HepG2 (cell line): ENCODE data around the gene SMARCE1. TPM values are rescaled to one million over a fixed set of nuclear protein-coding genes. Genes with fewer than 3 reads are reported as not detected.
A peak's percentile ranks its signal among the peaks of the same experiment; 100 is the strongest.

Experiments used
- FOXP1 ChIP-seq, 2 experiments: fragments of 450-650 bp in 1 of 2; IDR thresholded peaks; 2 replicates each; pipeline ENCODE4 v1.6.1; 2017 to 2018; ENCODE audit warnings: antibody characterized with exemption in 1 of 2
- GTF3A ChIP-seq: sonication (generic); formaldehyde crosslinking; conservative IDR thresholded peaks from 2 replicates; pipeline ENCODE4 v1.4.0; 2020; ENCODE audit warnings: mild to moderate bottlenecking, missing genetic modification reagents
- JUNB ChIP-seq: sonication (generic); formaldehyde crosslinking; IDR thresholded peaks from 2 replicates; pipeline ENCODE4 v1.8.0; 2022; ENCODE audit warnings: missing genetic modification reagents, mild to moderate bottlenecking, borderline replicate concordance
- JUND ChIP-seq: sonication (generic); formaldehyde crosslinking; IDR thresholded peaks from 2 replicates; pipeline ENCODE4 v1.8.0; 2022; ENCODE audit warnings: mild to moderate bottlenecking, missing genetic modification reagents
- KDM3A ChIP-seq: IDR thresholded peaks from 2 replicates; pipeline ENCODE4 v1.6.1; 2018; ENCODE audit warnings: low read depth, missing compliant biosample characterization
- KMT2A ChIP-seq: sonication (generic); formaldehyde crosslinking; IDR thresholded peaks from 2 replicates; pipeline ENCODE4 v1.4.0; 2020; ENCODE audit warnings: missing genetic modification reagents
- MIXL1 ChIP-seq: IDR thresholded peaks from 2 replicates; pipeline ENCODE4 v1.6.1; 2016
- MTA3 ChIP-seq: sonication (generic); formaldehyde crosslinking; IDR thresholded peaks from 2 replicates; pipeline ENCODE4 v1.4.0; 2020; ENCODE audit warnings: missing genetic modification reagents
- NR2C2 ChIP-seq: sonication (generic); formaldehyde crosslinking; IDR thresholded peaks from 2 replicates; pipeline ENCODE4 v1.4.0; 2020; ENCODE audit warnings: missing genetic modification reagents, mild to moderate bottlenecking, moderate library complexity, borderline replicate concordance
- PCBP2 ChIP-seq: fragments of 200-400 bp; formaldehyde crosslinking; optimal IDR thresholded peaks from 2 replicates; pipeline ENCODE3; 2018; ENCODE audit warnings: low read length, low read depth; ENCODE audit not compliant: poor library complexity, severe bottlenecking
- POGK ChIP-seq: sonication (generic); formaldehyde crosslinking; conservative IDR thresholded peaks from 2 replicates; pipeline ENCODE4 v1.8.0; 2022; ENCODE audit warnings: mild to moderate bottlenecking, moderate library complexity, missing genetic modification reagents
- POLR2AphosphoS2 ChIP-seq: IDR thresholded peaks from 2 replicates; pipeline ENCODE4 v1.6.1; 2011; ENCODE audit warnings: low read depth, low read length, improper control_type of control experiment
- SAFB2 ChIP-seq: sonication (generic); formaldehyde crosslinking; IDR thresholded peaks from 2 replicates; pipeline ENCODE4 v1.5.1; 2020; ENCODE audit warnings: missing genetic modification reagents, low read depth, mild to moderate bottlenecking, borderline replicate concordance
- TRIM24 ChIP-seq: sonication (generic); formaldehyde crosslinking; IDR thresholded peaks from 2 replicates; pipeline ENCODE4 v1.8.0; 2022; ENCODE audit warnings: mild to moderate bottlenecking, missing genetic modification reagents
- ZNF142 ChIP-seq: sonication (generic); formaldehyde crosslinking; IDR thresholded peaks from 2 replicates; pipeline ENCODE4 v1.4.0; 2020; ENCODE audit warnings: missing genetic modification reagents
- ZNF672 ChIP-seq: sonication (generic); formaldehyde crosslinking; IDR thresholded peaks from 2 replicates; pipeline ENCODE4 v1.8.1; 2022; ENCODE audit warnings: missing genetic modification reagents
- ZNF850 ChIP-seq: sonication (generic); formaldehyde crosslinking; conservative IDR thresholded peaks from 2 replicates; pipeline ENCODE4 v1.9.0; 2021; ENCODE audit warnings: mild to moderate bottlenecking, missing genetic modification reagents
- polyA plus RNA-seq, 8 experiments: library from polyadenylated mRNA; depleted of rRNA in 3 of 8; stranded (reverse) in 7 of 8; unstranded in 1 of 8; fragments of >200 nt; fragmentation: Illumina TruSeq in 4 of 8; extraction: Trizol in 4 of 8; gene quantifications; 2 replicates each; pipeline versions ENCODE4 v1.2.1 to v1.2.3, GENCODE V29; 2011 to 2016; ENCODE audit warnings: low read depth in 4 of 8, missing spikeins in 1 of 8, mixed read lengths in 1 of 8; ENCODE audit not compliant: insufficient read depth in 1 of 8
- total RNA-seq, 5 experiments: library from RNA; depleted of rRNA; stranded (reverse); fragments of >200 nt; fragmentation: Illumina TruSeq; extraction: Trizol; gene quantifications; 2 replicates each; pipeline ENCODE4 v1.2.3, GENCODE V29; 2016; ENCODE audit warnings: low read depth in 1 of 5
- TF ChIP-seq, protein P1 (sequence below): sonication (generic); formaldehyde crosslinking; IDR thresholded peaks from 2 replicates; pipeline ENCODE4 v1.4.0; 2020; ENCODE audit warnings: mild to moderate bottlenecking, missing genetic modification reagents

SMARCE1 gene
- total and polyA plus RNA-seq, 2 of the 13 experiments (the other 11 are each of a cell fraction or from before 2014, with no cell fraction given) = 43.5 to 127 TPM

- TF ChIP-seq GTF3A (CRISPR knock-in tag) (no peak), FOXP1 (IDR thresholded peaks at IDR 0.05) (no peak), FOXP1 (CRISPR knock-in tag; IDR thresholded peaks at IDR 0.05) (0 out of 2 replicates have a peak, but pooled peaks have one; percentile 8), SAFB2 (CRISPR knock-in tag) (no peak; the same call in 1 of the 2 replicates), ZNF142 (CRISPR knock-in tag) (no peak; the same call in none of the 2 replicates), PCBP2 (no peak), TRIM24 (CRISPR knock-in tag) (no peak), NR2C2 (CRISPR knock-in tag) (peak; percentile 35; the same call in 1 of the 2 replicates), POGK (CRISPR knock-in tag) (peak; percentile 53; the same call in 1 of the 2 replicates), ZNF672 (no peak), MIXL1 (CRISPR knock-in tag) (0 out of 2 replicates have a peak, but pooled peaks have one; percentile 14), KDM3A (CRISPR knock-in tag) (peak; percentile 34; the same call in 1 of the 2 replicates), JUNB (CRISPR knock-in tag) (no peak), JUND (peak; percentile 70; the same call in 1 of the 2 replicates), KMT2A (CRISPR knock-in tag) (peak; percentile 80), ZNF850 (CRISPR knock-in tag) (no peak; the same call in 1 of the 2 replicates), MTA3 (CRISPR knock-in tag) (no peak), POLR2AphosphoS2 (no peak)
- TF ChIP-seq, protein P1, sequence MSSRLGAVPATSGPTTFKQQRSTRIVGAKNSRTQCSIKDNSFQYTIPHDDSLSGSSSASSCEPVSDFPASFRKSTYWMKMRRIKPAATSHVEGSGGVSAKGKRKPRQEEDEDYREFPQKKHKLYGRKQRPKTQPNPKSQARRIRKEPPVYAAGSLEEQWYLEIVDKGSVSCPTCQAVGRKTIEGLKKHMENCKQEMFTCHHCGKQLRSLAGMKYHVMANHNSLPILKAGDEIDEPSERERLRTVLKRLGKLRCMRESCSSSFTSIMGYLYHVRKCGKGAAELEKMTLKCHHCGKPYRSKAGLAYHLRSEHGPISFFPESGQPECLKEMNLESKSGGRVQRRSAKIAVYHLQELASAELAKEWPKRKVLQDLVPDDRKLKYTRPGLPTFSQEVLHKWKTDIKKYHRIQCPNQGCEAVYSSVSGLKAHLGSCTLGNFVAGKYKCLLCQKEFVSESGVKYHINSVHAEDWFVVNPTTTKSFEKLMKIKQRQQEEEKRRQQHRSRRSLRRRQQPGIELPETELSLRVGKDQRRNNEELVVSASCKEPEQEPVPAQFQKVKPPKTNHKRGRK = no peak
Measured at GRCh38 chr17:40647624-40648383, at the start of gene SMARCE1 (continued).
